ENCODE data around the gene FGR.
A peak's percentile ranks its signal among the peaks of the same experiment; 100 is the strongest.

FGR gene

DNA sequence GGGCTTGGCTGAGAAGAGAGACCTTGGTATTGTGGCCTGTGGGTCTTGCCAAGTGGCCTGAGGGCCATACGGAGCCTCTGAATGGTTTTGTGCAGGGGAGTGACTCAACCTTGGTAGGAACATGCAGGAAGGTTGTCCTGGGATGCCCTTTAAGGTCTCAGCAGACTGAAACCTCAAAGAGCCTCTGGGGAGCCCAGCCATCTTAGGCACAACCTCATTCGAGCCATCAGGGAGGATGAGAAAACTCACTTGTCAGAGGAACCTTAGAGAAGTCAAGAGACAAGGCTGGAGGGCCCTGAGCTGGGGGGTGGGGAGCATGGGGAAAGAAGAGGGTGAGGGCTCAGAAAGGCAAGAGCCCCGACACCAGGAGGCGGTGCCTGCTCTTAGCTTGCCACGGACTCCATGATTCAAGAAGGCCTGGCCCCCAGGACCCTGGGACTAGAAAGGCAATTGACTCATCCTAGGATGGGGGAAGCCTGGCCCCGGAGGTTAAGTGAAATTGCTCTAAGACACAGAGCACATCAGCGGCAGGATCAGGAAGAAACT is 24.0 kb upstream of the FGR start:
- peak overlapping the region; percentile 72 for H3K27ac ChIP-seq (ENCODE audit: low read depth, low read length)
- no peaks in the 10 kb centered on the region for H3K27me3 ChIP-seq (ENCODE audit: control insufficient read depth in 1 of 2, insufficient read depth in 2 of 2, low read length in 2 of 2)
- H3K36me3 ChIP-seq (ENCODE audit: insufficient read depth, low read length): no peaks in the 10 kb centered on the region
- H3K4me1 ChIP-seq (ENCODE audit: insufficient read depth, low read length): peaks cover 18% of the 10 kb centered on the region
- peak overlapping the region in 1 of 2 donors; percentile 49 for H3K4me3 ChIP-seq (ENCODE audit: low read depth in 1 of 2, low read length in 2 of 2)
- no peaks in the 10 kb centered on the region for H3K9me3 ChIP-seq (ENCODE audit: low read length)
- H3K9ac ChIP-seq (ENCODE audit: low read length): peak overlapping the region; percentile 50

DNA sequence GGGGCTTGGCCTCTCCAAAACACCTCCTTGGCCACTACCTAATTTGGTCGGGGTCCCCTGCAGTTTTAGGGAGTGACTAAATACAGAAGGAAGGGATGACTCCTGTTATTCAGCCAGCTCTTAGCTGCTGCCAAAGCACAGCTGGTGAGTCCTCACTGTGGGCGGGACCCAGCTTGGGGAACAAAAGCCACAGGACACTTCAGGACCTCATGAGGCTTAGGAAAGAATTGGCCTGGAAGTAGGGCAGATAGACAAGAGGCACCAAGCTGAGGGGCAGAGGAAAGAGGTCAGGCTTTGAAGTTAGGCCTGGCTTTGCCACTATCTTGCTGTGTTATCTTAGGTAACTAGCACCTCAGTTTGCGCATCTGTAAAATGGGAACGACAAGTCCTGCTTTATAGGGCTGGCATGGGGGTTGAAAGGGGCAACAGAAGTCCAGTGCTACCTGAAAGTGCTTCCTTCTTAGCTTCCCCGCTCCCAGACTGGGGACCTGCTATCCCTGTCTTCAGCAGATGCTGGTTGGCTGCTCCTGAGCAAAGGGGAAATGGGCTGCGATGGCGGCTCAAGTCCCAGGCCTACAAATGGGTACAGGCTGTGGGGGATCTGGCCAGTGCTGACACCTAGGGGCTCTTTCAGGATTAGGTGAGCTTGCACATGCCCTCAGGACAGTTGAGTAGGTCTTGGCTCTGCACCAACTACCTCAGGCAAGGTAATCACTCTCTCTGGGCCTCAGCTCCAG is 21.3 kb upstream of the FGR start:
- Histone ChIP-seq H3K4me1 (ENCODE audit: insufficient read depth, low read length) (peaks cover 14% of the 10 kb centered on the region), H3K9me3 (ENCODE audit: low read length) (no peaks in the 10 kb centered on the region), H3K9ac (ENCODE audit: low read length) (no peak overlapping the region), H3K27me3 (ENCODE audit: control insufficient read depth in 1 of 2, insufficient read depth in 2 of 2, low read length in 2 of 2) (no peaks in the 10 kb centered on the region), H3K27ac (ENCODE audit: low read depth, low read length) (no peak overlapping the region), H3K4me3 (ENCODE audit: low read depth in 1 of 2, low read length in 2 of 2) (no peak overlapping the region), H3K36me3 (ENCODE audit: insufficient read depth, low read length) (no peaks in the 10 kb centered on the region)

DNA sequence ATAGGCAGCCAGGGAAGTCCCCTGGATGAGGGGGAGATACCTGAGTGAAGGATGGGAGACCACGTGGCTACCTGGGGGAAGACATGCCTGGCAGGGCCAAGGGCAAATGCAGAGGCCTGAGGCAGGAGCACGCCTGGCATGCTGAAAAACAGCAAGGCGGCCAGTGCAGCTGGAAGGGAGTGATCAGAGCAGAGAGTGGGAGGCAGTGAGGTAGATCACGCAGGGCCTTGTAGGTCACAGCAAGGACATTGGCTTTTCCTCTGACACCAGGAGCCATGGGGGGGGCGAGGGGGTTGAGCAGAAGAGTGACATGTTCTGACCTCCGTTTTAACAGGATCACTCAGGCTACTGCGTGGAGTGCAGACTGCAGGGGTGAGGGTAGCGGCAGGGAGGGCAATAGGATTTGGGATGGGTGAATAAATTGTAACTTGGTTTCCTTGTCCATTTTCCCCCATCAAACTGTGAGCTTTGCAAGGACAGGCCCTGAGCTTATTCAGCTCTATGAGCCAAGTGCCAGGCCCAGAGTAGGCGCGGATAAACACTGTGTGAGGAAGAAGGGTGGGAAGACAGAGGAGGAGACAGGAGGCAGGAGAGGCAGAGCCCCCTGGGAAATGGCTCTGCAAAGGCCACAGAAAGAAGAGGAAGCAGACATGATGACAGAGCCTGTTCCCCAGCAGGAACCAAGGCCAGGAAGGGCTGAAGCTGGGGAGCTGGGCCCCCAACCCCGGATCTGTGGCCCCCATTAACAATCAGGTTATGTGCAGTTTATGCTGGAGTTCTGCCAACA is 20.4 kb upstream of the FGR start:
- Histone ChIP-seq H3K9ac (ENCODE audit: low read length) (no peak overlapping the region), H3K9me3 (ENCODE audit: low read length) (no peaks in the 10 kb centered on the region), H3K4me3 (ENCODE audit: low read depth in 1 of 2, low read length in 2 of 2) (no peak overlapping the region), H3K27ac (ENCODE audit: low read depth, low read length) (no peak overlapping the region), H3K27me3 (ENCODE audit: control insufficient read depth in 1 of 2, insufficient read depth in 2 of 2, low read length in 2 of 2) (no peaks in the 10 kb centered on the region), H3K36me3 (ENCODE audit: insufficient read depth, low read length) (no peaks in the 10 kb centered on the region), H3K4me1 (ENCODE audit: insufficient read depth, low read length) (peaks cover 19% of the 10 kb centered on the region)

DNA sequence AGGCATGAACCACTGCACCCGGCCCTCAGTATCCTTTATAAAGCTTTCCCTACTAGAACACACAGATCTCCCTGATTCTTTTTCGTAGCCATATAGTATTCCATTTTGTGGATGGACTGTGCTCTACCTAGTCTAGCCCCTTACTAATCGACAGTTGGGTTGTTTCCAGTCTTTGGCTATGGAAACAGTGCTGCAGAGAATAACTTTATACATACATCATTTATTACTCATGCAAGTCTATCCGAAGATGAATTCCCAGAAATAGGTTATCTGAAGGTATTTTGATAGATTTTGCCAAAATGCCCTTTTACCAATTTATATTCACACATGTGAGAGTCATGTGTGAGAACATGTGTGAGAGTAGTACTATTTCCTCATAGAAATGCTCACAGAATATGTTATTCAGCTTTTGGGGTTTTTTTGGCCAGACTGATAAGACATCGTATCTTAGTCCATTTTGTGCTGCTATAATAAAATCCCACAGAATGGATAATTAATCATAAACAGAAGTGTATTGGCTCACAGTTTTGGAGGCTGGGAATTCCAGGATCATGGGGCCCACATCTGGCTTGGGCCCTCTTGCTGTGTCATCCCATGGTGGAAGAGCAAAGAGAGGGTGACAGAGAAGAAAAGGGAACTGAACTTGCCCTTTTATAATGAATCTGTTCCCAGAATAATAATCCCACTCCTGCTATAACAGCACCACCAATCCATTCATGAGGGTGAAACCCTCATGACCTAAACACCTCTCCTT is 17.3 kb upstream of the FGR start:
- H3K9me3 ChIP-seq (ENCODE audit: low read length): no peaks in the 10 kb centered on the region
- no peak overlapping the region for H3K9ac ChIP-seq (ENCODE audit: low read length)
- H3K27ac ChIP-seq (ENCODE audit: low read depth, low read length): no peak overlapping the region
- no peak overlapping the region for H3K4me3 ChIP-seq (ENCODE audit: low read depth in 1 of 2, low read length in 2 of 2)
- peaks cover 15% of the 10 kb centered on the region for H3K4me1 ChIP-seq (ENCODE audit: insufficient read depth, low read length)
- no peaks in the 10 kb centered on the region for H3K36me3 ChIP-seq (ENCODE audit: insufficient read depth, low read length)
- no peaks in the 10 kb centered on the region for H3K27me3 ChIP-seq (ENCODE audit: control insufficient read depth in 1 of 2, insufficient read depth in 2 of 2, low read length in 2 of 2)

DNA sequence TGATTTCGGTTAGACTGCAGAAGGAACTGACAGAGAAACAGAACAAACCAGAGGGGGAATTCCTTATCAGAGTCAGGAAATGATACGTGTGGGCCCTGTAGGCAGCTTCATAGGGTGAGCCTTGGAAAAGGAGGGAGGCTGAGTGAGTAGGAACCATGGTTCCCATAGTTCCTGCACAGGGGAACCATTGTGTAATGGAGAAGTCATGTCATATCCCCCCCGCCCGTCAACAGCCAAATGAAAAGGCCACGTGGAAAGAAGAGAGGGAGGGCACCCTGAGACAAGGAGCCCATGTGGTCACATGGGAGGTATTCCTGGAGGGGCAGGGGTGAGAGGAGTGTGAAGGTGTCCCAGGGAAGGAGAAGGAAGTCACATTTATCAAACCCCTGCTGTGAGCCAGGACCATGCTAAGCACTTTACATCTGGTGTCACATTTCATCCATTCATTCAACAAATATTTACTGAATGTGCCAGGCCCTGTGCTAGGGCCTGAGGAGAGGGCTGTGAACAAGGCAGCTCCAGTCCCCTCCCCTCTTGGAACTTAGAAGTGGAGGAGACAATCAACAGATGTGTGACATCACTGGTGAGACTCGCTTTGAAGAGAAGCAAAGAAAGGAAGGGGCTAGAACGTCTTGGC is 15.7 kb upstream of the FGR start:
- H3K4me1 ChIP-seq (ENCODE audit: insufficient read depth, low read length): peaks cover 10% of the 10 kb centered on the region
- no peaks in the 10 kb centered on the region for H3K36me3 ChIP-seq (ENCODE audit: insufficient read depth, low read length)
- no peak overlapping the region for H3K27ac ChIP-seq (ENCODE audit: low read depth, low read length)
- no peaks in the 10 kb centered on the region for H3K9me3 ChIP-seq (ENCODE audit: low read length)
- no peak overlapping the region for H3K9ac ChIP-seq (ENCODE audit: low read length)
- H3K27me3 ChIP-seq (ENCODE audit: control insufficient read depth in 1 of 2, insufficient read depth in 2 of 2, low read length in 2 of 2): no peaks in the 10 kb centered on the region
- no peak overlapping the region for H3K4me3 ChIP-seq (ENCODE audit: low read depth in 1 of 2, low read length in 2 of 2)

DNA sequence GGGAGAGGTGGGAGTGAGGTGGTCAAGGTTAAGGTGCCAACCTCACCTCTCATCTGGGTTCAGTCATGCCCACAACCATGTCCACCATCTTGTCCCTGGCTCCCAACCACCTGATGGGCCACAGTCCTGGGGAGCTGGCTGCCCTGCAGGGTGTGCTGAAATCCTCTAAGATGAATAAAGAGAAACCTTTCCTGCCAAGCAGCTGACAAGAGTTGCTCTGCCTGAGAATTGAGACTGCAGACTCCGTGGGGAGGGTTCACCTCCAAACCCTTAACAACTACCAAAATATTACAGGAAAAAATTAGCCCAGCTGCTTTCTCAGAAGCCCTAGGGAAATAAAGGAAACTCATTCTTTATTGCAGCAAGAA is 15.2 kb upstream of the FGR start:
- Histone ChIP-seq H3K4me1 (ENCODE audit: insufficient read depth, low read length) (peaks cover 10% of the 10 kb centered on the region), H3K36me3 (ENCODE audit: insufficient read depth, low read length) (no peaks in the 10 kb centered on the region), H3K27ac (ENCODE audit: low read depth, low read length) (no peak overlapping the region), H3K9me3 (ENCODE audit: low read length) (no peaks in the 10 kb centered on the region), H3K4me3 (ENCODE audit: low read depth in 1 of 2, low read length in 2 of 2) (no peak overlapping the region), H3K9ac (ENCODE audit: low read length) (no peak overlapping the region), H3K27me3 (ENCODE audit: control insufficient read depth in 1 of 2, insufficient read depth in 2 of 2, low read length in 2 of 2) (no peaks in the 10 kb centered on the region)

DNA sequence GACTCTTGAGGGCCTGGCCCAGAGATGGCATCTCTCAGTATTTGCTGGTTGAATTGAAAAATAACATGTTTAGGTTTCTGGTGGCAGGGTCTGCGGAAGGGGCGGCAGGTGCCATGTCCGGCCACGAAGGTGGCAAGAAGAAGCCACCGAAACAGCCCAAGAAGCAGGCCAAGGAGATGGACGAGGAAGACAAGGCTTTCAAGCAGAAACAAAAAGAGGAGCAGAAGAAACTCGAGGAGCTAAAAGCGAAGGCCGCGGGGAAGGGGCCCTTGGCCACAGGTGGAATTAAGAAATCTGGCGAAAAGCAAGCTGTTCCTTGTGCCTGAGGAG is 14.3 kb upstream of the FGR start:
- Histone ChIP-seq H3K36me3 (ENCODE audit: insufficient read depth, low read length) (no peaks in the 10 kb centered on the region), H3K27ac (ENCODE audit: low read depth, low read length) (no peak overlapping the region), H3K9me3 (ENCODE audit: low read length) (no peaks in the 10 kb centered on the region), H3K9ac (ENCODE audit: low read length) (no peak overlapping the region), H3K4me1 (ENCODE audit: insufficient read depth, low read length) (peaks cover 10% of the 10 kb centered on the region), H3K27me3 (ENCODE audit: control insufficient read depth in 1 of 2, insufficient read depth in 2 of 2, low read length in 2 of 2) (no peaks in the 10 kb centered on the region), H3K4me3 (ENCODE audit: low read depth in 1 of 2, low read length in 2 of 2) (no peak overlapping the region)

DNA sequence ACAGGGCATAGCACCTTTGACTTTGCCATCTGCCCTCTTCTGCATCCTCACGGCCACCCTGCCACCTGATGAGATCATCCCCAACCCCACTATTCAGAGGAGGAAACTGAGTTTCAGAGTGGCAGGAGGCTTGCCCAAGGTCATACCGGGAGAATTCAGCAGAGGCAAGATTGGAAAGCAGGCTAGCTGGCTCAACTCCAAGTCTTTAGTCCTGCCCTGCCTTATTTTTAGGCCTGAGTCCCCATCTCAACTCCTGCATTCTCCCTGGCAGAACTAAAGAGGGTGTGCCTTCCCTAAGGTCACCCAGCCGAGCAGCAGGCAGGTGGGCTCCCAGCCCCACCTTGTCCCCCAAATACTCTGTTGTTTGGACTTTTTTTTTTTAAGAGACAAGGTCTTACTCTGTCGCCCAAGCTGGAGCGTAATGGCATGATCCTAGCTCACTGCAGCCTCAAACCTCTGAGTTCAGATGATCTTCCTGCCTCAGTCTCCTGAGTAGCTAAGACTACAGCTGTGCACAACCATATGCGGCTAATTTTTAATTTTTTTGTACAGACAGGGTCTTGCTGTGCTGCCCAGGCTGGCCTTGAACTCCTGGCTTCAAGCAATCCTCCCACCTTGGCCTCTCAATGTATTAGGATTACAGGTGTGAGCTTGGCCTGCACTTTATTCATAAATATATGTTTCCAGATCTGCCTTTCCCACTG is 13.8 kb upstream of the FGR start:
- Histone ChIP-seq H3K4me3 (ENCODE audit: low read depth in 1 of 2, low read length in 2 of 2) (no peak overlapping the region), H3K9me3 (ENCODE audit: low read length) (no peaks in the 10 kb centered on the region), H3K9ac (ENCODE audit: low read length) (no peak overlapping the region), H3K36me3 (ENCODE audit: insufficient read depth, low read length) (no peaks in the 10 kb centered on the region), H3K4me1 (ENCODE audit: insufficient read depth, low read length) (peaks cover 10% of the 10 kb centered on the region), H3K27ac (ENCODE audit: low read depth, low read length) (no peak overlapping the region), H3K27me3 (ENCODE audit: control insufficient read depth in 1 of 2, insufficient read depth in 2 of 2, low read length in 2 of 2) (no peaks in the 10 kb centered on the region)

DNA sequence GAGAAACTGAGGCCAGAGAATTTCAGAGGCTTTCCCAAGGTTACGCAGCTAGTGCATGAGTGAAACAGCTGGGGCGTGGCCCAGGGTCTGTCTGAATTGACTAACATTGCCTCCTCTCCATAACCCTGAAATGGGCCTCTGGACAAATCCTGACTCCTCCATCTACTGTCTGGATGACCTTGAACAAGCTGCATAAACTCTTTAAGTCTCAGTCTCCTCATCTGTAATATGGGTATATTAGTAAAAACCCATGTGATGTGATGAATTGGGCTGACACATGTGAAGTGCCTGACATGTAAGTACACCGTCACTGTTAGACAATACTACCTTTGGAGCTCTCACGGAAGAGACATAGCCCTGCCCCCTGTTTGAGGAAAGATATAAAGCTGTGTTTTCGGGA is 12.3 kb upstream of the FGR start:
- peaks cover 10% of the 10 kb centered on the region for H3K4me1 ChIP-seq (ENCODE audit: insufficient read depth, low read length)
- H3K9me3 ChIP-seq (ENCODE audit: low read length): no peaks in the 10 kb centered on the region
- H3K27ac ChIP-seq (ENCODE audit: low read depth, low read length): no peak overlapping the region

DNA sequence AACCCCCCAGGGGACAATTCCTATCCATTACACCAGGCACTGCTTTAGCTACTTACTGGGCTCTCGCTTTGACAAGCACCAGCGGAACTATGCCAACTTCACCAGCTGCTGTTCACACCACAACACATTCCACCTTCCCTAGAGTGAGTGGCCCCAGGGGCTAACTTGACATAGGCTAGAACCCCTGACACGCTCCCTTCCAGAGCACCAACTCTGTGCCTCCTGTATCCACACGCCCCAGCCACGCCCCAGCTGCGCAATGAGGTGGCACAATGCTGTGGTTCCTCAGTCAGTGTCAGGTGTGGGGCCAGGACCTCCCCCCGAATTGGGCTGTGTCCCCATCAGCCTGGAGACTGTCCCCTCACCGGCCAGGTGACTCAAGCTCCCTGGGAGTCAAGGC is 11.7 kb upstream of the FGR start:
- H3K36me3 ChIP-seq (ENCODE audit: insufficient read depth, low read length): no peaks in the 10 kb centered on the region
- no peak overlapping the region for H3K4me3 ChIP-seq (ENCODE audit: low read depth in 1 of 2, low read length in 2 of 2)
- H3K9me3 ChIP-seq (ENCODE audit: low read length): no peaks in the 10 kb centered on the region
- H3K27me3 ChIP-seq (ENCODE audit: control insufficient read depth in 1 of 2, insufficient read depth in 2 of 2, low read length in 2 of 2): no peaks in the 10 kb centered on the region
- peaks cover 10% of the 10 kb centered on the region for H3K4me1 ChIP-seq (ENCODE audit: insufficient read depth, low read length)
- no peak overlapping the region for H3K27ac ChIP-seq (ENCODE audit: low read depth, low read length)
- H3K9ac ChIP-seq (ENCODE audit: low read length): no peak overlapping the region

More for the DNA sequence above, 12.3 kb upstream of the FGR start:
- H3K36me3 ChIP-seq (ENCODE audit: insufficient read depth, low read length): no peaks in the 10 kb centered on the region
- H3K27me3 ChIP-seq (ENCODE audit: control insufficient read depth in 1 of 2, insufficient read depth in 2 of 2, low read length in 2 of 2): no peaks in the 10 kb centered on the region
- no peak overlapping the region for H3K4me3 ChIP-seq (ENCODE audit: low read depth in 1 of 2, low read length in 2 of 2)
- no peak overlapping the region for H3K9ac ChIP-seq (ENCODE audit: low read length)

DNA sequence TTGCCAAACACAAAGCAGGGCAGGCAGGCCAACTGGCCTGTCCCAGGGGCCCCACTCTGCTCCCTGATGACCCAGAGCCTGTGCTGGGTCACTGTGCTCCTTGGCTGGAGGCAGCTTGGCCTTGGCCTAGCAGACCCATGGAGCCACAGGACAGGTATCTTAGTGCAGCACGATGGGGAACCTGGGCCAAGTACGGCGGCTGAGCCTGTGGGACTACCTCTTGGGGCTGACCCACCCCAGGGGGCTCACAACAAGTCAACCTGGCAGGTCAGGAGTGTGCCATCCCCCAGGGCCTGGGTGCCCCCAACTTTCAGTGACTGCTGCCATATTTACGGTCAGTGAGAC is 10.1 kb upstream of the FGR start:
- no peak overlapping the region for H3K9ac ChIP-seq (ENCODE audit: low read length)
- no peak overlapping the region for H3K4me3 ChIP-seq (ENCODE audit: low read depth in 1 of 2, low read length in 2 of 2)
- H3K27ac ChIP-seq (ENCODE audit: low read depth, low read length): no peak overlapping the region
- H3K36me3 ChIP-seq (ENCODE audit: insufficient read depth, low read length): no peaks in the 10 kb centered on the region
- H3K9me3 ChIP-seq (ENCODE audit: low read length): no peaks in the 10 kb centered on the region
- no peaks in the 10 kb centered on the region for H3K27me3 ChIP-seq (ENCODE audit: control insufficient read depth in 1 of 2, insufficient read depth in 2 of 2, low read length in 2 of 2)
- peaks cover 5% of the 10 kb centered on the region for H3K4me1 ChIP-seq (ENCODE audit: insufficient read depth, low read length)

Data from muscle layer of colon (tissue), 2 donors.